Measurements from ENCODE around the gene SMIM12.

GRCh38 chr1:34901919-34902318 lies 42.4 kb upstream of the SMIM12 start:
- TF ChIP-seq, protein P1, sequence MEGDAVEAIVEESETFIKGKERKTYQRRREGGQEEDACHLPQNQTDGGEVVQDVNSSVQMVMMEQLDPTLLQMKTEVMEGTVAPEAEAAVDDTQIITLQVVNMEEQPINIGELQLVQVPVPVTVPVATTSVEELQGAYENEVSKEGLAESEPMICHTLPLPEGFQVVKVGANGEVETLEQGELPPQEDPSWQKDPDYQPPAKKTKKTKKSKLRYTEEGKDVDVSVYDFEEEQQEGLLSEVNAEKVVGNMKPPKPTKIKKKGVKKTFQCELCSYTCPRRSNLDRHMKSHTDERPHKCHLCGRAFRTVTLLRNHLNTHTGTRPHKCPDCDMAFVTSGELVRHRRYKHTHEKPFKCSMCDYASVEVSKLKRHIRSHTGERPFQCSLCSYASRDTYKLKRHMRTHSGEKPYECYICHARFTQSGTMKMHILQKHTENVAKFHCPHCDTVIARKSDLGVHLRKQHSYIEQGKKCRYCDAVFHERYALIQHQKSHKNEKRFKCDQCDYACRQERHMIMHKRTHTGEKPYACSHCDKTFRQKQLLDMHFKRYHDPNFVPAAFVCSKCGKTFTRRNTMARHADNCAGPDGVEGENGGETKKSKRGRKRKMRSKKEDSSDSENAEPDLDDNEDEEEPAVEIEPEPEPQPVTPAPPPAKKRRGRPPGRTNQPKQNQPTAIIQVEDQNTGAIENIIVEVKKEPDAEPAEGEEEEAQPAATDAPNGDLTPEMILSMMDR (IDR thresholded peaks at IDR 0.05): no peak
- TF ChIP-seq POLR2A (IDR thresholded peaks at IDR 0.05): no peak

Measured in uterus (tissue), 2 donors.